Astrocyte of the spinal cord (primary cell): ENCODE measurements around the gene POU3F1.

ENCODE experiments used
- DNase-seq: peaks from one replicate; pipeline ENCODE4 v3.0.0; 2011; ENCODE audit warnings: low read depth, low spot score
- H3K4me3 ChIP-seq: 2 replicates; pipeline ENCODE4 v1.5.1; 2011; ENCODE audit warnings: low read depth, mild to moderate bottlenecking, low read length, moderate library complexity
- CTCF ChIP-seq: IDR thresholded peaks from 2 replicates; pipeline ENCODE4 v1.5.1; 2012; ENCODE audit warnings: low read depth, mild to moderate bottlenecking, low read length, inconsistent platforms
- in situ Hi-C: cut with HindIII; loops from 2 replicates; pipeline ENCODE4 v1.10.0; 2017; ENCODE audit warnings: low sequenced_read_pairs

Gene POU3F1

GRCh38 chr1:38006008-38006828, 40.4 kb downstream of the POU3F1 start:
- TF ChIP-seq CTCF: no peak
- in situ Hi-C loops: no loop called here
- no peak overlapping the region for H3K4me3 ChIP-seq
- no peak for DNase-seq

- no peak for TF ChIP-seq CTCF
- in situ Hi-C loops: no loop called here
- DNase-seq: peak; percentile 51
- peak within 1 kb of the TSS; percentile 71 for H3K4me3 ChIP-seq
Measured at GRCh38 chr1:38005195-38006007, 41.2 kb downstream of the POU3F1 start, which contains the start of gene FHL3. TSS of gene FHL3 (minus strand) at chr1:38005514. CDS start at chr1:37999412, 6,102 bp downstream.

GRCh38 chr1:38004284-38005108, 42.1 kb downstream of the POU3F1 start:
- H3K4me3 ChIP-seq: peak overlapping the region; percentile 71
- no peak for TF ChIP-seq CTCF
- no peak for DNase-seq
- in situ Hi-C loops: no loop called here

- DNase-seq: peak; percentile 44
- no peak for TF ChIP-seq CTCF
- H3K4me3 ChIP-seq: peak overlapping the region; percentile 71
- in situ Hi-C loops: no loop called here
Measured at GRCh38 chr1:38003261-38004250, 43.0 kb downstream of the POU3F1 start.

- TF ChIP-seq CTCF: no peak
- H3K4me3 ChIP-seq: no peak overlapping the region
- DNase-seq: peak; percentile 92
- in situ Hi-C loops: no loop called here
Measured at GRCh38 chr1:38000529-38001455, 45.8 kb downstream of the POU3F1 start.
